GM12874 (cell line): Measurements from ENCODE around the gene RUVBL2.
A peak's percentile ranks its signal among the peaks of the same experiment; 100 is the strongest.

Experiments
- TF ChIP-seq, protein P1 (sequence below): IDR thresholded peaks from 2 replicates; pipeline ENCODE4 v1.5.1; 2011; ENCODE audit warnings: low read depth, mild to moderate bottlenecking, control low read depth, low read length, moderate library complexity; ENCODE audit not compliant: insufficient read depth

Gene RUVBL2

GRCh38 chr19:49017041-49017665, 23.5 kb downstream of the RUVBL2 start, which contains the start of gene LHB:
Gene LHB (minus strand): TSS chr19:49017091. CDS start chr19:49017081, 10 bp downstream.
- TF ChIP-seq, protein P1, sequence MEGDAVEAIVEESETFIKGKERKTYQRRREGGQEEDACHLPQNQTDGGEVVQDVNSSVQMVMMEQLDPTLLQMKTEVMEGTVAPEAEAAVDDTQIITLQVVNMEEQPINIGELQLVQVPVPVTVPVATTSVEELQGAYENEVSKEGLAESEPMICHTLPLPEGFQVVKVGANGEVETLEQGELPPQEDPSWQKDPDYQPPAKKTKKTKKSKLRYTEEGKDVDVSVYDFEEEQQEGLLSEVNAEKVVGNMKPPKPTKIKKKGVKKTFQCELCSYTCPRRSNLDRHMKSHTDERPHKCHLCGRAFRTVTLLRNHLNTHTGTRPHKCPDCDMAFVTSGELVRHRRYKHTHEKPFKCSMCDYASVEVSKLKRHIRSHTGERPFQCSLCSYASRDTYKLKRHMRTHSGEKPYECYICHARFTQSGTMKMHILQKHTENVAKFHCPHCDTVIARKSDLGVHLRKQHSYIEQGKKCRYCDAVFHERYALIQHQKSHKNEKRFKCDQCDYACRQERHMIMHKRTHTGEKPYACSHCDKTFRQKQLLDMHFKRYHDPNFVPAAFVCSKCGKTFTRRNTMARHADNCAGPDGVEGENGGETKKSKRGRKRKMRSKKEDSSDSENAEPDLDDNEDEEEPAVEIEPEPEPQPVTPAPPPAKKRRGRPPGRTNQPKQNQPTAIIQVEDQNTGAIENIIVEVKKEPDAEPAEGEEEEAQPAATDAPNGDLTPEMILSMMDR, result no peak

DNA sequence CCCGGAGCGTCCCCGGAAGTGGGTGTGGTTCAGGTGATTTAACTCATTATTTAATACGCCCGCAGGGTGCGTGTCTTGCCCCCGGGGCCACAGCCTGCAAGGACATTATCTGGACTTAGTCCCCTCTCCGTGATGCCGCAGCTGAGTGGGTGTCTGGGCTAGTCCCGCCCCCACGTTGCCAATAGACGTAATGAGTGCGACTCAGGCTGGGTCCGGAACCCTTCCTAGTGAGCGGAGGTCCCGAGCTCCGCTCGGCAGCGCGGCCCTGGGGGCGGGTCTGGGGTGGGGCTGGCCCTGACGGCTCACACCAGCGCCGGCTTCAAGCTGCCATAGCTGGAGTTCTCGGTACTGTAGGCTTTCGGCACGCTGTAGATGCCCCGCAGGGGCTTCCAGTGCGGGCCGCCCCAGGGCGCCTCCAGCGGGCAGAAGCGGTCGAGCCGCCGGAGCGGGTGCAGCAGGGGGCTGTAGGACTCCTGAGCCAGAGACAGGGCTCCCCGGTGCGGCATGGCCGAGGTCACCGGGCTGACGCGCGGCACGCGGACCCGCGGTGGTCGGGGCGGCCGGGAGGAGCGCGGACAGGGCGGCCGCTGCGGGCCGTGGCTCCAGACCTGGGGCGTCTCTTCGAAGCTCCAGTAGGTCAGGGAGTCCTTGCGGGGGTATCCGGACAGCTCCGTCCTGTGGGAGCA, 24.1 kb downstream of the RUVBL2 start:
- TF ChIP-seq, protein P1, result peak; percentile 84

DNA sequence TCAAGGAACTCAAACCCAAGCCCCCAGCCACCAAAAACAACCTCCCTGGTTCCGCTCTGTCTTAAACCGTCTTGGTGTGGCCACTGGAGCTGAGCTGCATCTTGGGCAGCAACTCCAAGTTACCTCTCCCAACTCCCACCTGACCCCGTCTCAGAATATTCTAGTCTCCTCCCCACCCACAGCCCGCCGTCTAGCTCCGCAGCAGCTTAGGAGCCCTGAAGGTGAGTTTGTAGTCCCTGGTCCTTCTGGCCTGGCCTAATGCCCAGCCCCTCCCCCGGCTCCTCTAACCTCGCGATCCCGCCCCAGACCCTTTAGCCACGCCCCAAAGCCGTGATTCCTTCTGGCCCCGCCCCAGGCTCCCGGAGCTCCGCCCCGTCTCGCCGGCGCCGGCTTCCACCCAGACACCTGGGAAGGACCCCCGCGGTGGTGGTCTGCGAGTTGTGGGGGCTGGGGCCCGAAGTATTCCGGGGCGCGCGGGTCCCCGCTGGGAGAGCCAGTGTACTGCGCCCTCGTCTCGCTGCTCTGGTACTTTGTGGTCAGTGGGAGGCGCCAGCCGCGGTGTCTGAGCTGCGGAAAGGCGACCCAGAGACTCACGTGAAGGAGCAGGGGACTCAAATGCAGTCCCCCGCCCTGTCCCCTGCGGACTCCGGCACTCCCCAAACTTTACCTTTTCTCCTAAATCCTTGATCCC, 25.7 kb downstream of the RUVBL2 start:
- TF ChIP-seq, protein P1, result 0 out of 2 replicates have a peak, but pooled peaks have one; percentile 5

DNA sequence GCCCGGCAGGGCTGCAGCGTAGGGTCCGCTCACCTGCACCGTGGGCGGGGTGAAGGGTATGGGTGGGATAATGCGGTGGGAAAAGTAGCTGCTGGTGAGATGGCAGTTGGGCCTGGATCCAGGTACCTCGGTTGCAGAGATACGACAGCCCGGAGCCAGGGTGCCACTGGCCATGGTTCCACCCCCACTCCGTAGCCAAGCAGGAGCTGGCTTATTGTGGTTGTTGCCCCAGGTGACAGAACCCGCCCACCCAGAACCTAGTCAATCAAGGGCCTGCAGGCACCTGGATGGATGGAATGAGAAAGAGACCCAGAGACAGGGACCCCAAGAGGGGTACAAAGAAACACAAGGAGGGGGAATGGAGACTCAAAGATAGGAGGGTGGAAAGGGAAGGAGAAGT, 26.7 kb downstream of the RUVBL2 start:
- TF ChIP-seq, protein P1, result no peak

GRCh38 chr19:49020931-49021895, 27.5 kb downstream of the RUVBL2 start:
- TF ChIP-seq, protein P1, result no peak

GRCh38 chr19:49022116-49022515, 28.4 kb downstream of the RUVBL2 start:
- TF ChIP-seq, protein P1, result no peak
